ELF-1 (cell line): ENCODE measurements around the gene HIPK3.

ENCODE experiments used
- DNase-seq: peaks from one replicate; pipeline ENCODE4 v3.0.0-alpha.2; 2016; ENCODE audit warnings: low read depth, low spot score

HIPK3 gene

GRCh38 chr11:33390944-33391892, 134.0 kb downstream of the HIPK3 start:
- DNase-seq: no peak

- DNase-seq: no peak
These were observed 134.7 kb downstream of the HIPK3 start for GRCh38 chr11:33391893-33392251.

GRCh38 chr11:33394431-33395109, 137.4 kb downstream of the HIPK3 start:
- DNase-seq: no peak

- DNase-seq: no peak
These were observed 139.2 kb downstream of the HIPK3 start for GRCh38 chr11:33396361-33396760.

GRCh38 chr11:33399421-33399820, 142.2 kb downstream of the HIPK3 start:
- no peak for DNase-seq

GRCh38 chr11:33402066-33402465, 144.9 kb downstream of the HIPK3 start:
- DNase-seq: no peak

GRCh38 chr11:33403344-33403743, 146.2 kb downstream of the HIPK3 start:
- DNase-seq: no peak

GRCh38 chr11:33405834-33406602, 148.8 kb downstream of the HIPK3 start:
- no peak for DNase-seq
